Measurements from ENCODE around the gene SPECC1. TPM values are rescaled to one million over a fixed set of nuclear protein-coding genes. Genes with fewer than 3 reads are reported as not detected.
"Not testable (repeated sequence)": the region's sequence is repeated elsewhere in the genome, so short reads cannot be mapped to it uniquely, and the experiment has no call there.

The SPECC1 gene
- polyA plus RNA-seq, 3 donors, result 5.0 to 11.5 (median 8.2) TPM

GRCh38 chr17:20085283-20085845, 76.2 kb downstream of the SPECC1 start:
- H3K27ac ChIP-seq (ENCODE audit: low read depth, low read length), result no peak overlapping the region
- WGBS, 3 donors, result 66 to 74% (median 71%) methylated on average over 15 of the region's 15 CpGs

- H3K27ac ChIP-seq (ENCODE audit: low read depth, low read length), result no peak overlapping the region
Measured at GRCh38 chr17:20086416-20087076, 77.4 kb downstream of the SPECC1 start.

GRCh38 chr17:20087538-20088250, 78.5 kb downstream of the SPECC1 start:
- 51 to 82% (median 81%) methylated on average over 6 of the region's 6 CpGs for WGBS, 3 donors
- H3K27ac ChIP-seq (ENCODE audit: low read depth, low read length), result no peak overlapping the region

More at GRCh38 chr17:20086416-20087076, 77.4 kb downstream of the SPECC1 start:
- 65 to 81% (median 79%) methylated on average over 7 of the region's 7 CpGs for WGBS, 3 donors

- WGBS, 3 donors, result 75 to 84% (median 78%) methylated on average over 15 of the region's 15 CpGs
Measured at GRCh38 chr17:20089756-20090547, 80.8 kb downstream of the SPECC1 start.

GRCh38 chr17:20091174-20092029, 82.2 kb downstream of the SPECC1 start:
- H3K27ac ChIP-seq (ENCODE audit: low read depth, low read length), result no peak overlapping the region
- WGBS, 3 donors, result 49 to 59% (median 58%) methylated on average over 19 of the region's 19 CpGs

More at GRCh38 chr17:20089756-20090547, 80.8 kb downstream of the SPECC1 start:
- H3K27ac ChIP-seq (ENCODE audit: low read depth, low read length), result no peak overlapping the region

- 79 to 85% (median 82%) methylated on average over 6 of the region's 6 CpGs for WGBS, 3 donors
- H3K27ac ChIP-seq (ENCODE audit: low read depth, low read length), result no peak overlapping the region
Measured at GRCh38 chr17:20092261-20092867, 83.2 kb downstream of the SPECC1 start.

GRCh38 chr17:20092973-20093626, 83.9 kb downstream of the SPECC1 start:
- H3K27ac ChIP-seq (ENCODE audit: low read depth, low read length), result no peak overlapping the region
- WGBS, 3 donors, result 69 to 84% (median 80%) methylated on average over 2 of the region's 2 CpGs

GRCh38 chr17:20094777-20095176, 85.6 kb downstream of the SPECC1 start:
- WGBS, 3 donors, result 34 to 51% (median 45%) methylated on average over 1 of the region's 1 CpG
- H3K27ac ChIP-seq (ENCODE audit: low read depth, low read length), result no peak overlapping the region

- WGBS, 3 donors, result 28 to 52% (median 42%) methylated on average over 18 of the region's 18 CpGs
- no peak overlapping the region for H3K27ac ChIP-seq (ENCODE audit: low read depth, low read length)
Measured at GRCh38 chr17:20095336-20096080, 86.3 kb downstream of the SPECC1 start.

GRCh38 chr17:20096430-20096829, 87.3 kb downstream of the SPECC1 start:
- 64 to 74% (median 68%) methylated on average over 8 of the region's 8 CpGs for whole genome bisulfite sequencing, 3 donors
- H3K27ac ChIP-seq (ENCODE audit: low read depth, low read length), result no peak overlapping the region

GRCh38 chr17:20097330-20097729, 88.2 kb downstream of the SPECC1 start:
- H3K27ac ChIP-seq (ENCODE audit: low read depth, low read length), result no peak overlapping the region
- 81 to 88% (median 86%) methylated on average over 6 of the region's 6 CpGs for whole genome bisulfite sequencing, 3 donors

- WGBS, 3 donors, result 68 to 85% (median 81%) methylated on average over 7 of the region's 7 CpGs
- H3K27ac ChIP-seq (ENCODE audit: low read depth, low read length), result no peak overlapping the region
Measured at GRCh38 chr17:20098314-20098713, 89.2 kb downstream of the SPECC1 start.

- not testable (repeated sequence) for H3K27ac ChIP-seq (ENCODE audit: low read depth, low read length)
- 88 to 94% (median 92%) methylated on average over 3 of the region's 3 CpGs for WGBS, 3 donors
Measured at GRCh38 chr17:20100806-20101205, 91.6 kb downstream of the SPECC1 start.

GRCh38 chr17:20103454-20104446, 94.6 kb downstream of the SPECC1 start:
- H3K27ac ChIP-seq (ENCODE audit: low read depth, low read length), result no peak overlapping the region
- WGBS, 3 donors, result 37 to 42% (median 38%) methylated on average over 12 of the region's 12 CpGs

GRCh38 chr17:20105539-20106280, 96.6 kb downstream of the SPECC1 start:
- whole genome bisulfite sequencing, 3 donors, result 70 to 81% (median 79%) methylated on average over 8 of the region's 8 CpGs
- H3K27ac ChIP-seq (ENCODE audit: low read depth, low read length), result no peak overlapping the region

Data from adipose tissue (tissue), 3 donors.